AG04450 (cell line): ENCODE data around the gene B4GALT2. TPM values are rescaled to one million over a fixed set of nuclear protein-coding genes. Genes with fewer than 3 reads are reported as not detected.

Source experiments
- CTCF ChIA-PET: fragments of 300-600, 350-600 bp; formaldehyde crosslinking; extraction: SDS; loops from one replicate; lab custom pipeline; 2022; ENCODE audit warnings: antibody characterized with exemption, inconsistent platforms; lab: Charles Lee
- POLR2A ChIA-PET: fragments of 350-600 bp; formaldehyde crosslinking; extraction: SDS; loops from one replicate; lab custom pipeline; 2021; ENCODE audit warnings: antibody characterized with exemption, inconsistent platforms; lab: Yijun Ruan, JAX
- DNase-seq: peaks from one replicate; pipeline ENCODE4 v3.0.0-alpha.2; 2011; ENCODE audit warnings: low read depth, low spot score
- H3K27ac ChIP-seq: one replicate; pipeline ENCODE4 v1.5.1; 2012; ENCODE audit warnings: low read depth, low read length, control low read depth
- H3K27me3 ChIP-seq: one replicate; pipeline ENCODE4 v1.6.0; 2012; ENCODE audit warnings: low read length; ENCODE audit not compliant: control insufficient read depth, insufficient read depth
- H3K4me3 ChIP-seq: 2 replicates; pipeline ENCODE4 v1.5.1; 2011; ENCODE audit warnings: mild to moderate bottlenecking, low read depth, low read length, control low read depth
- H3K9me3 ChIP-seq: 2 replicates; pipeline ENCODE4 v1.5.1; 2012; ENCODE audit warnings: low read length; ENCODE audit not compliant: control insufficient read depth, insufficient read depth
- CTCF ChIP-seq: IDR thresholded peaks from 2 replicates; pipeline ENCODE4 v1.5.1; 2011; ENCODE audit warnings: low read depth, low read length, control low read depth, inconsistent platforms
- polyA plus RNA-seq: library from polyadenylated mRNA; depleted of rRNA; stranded (reverse); fragments of >200 nt; gene quantifications from 2 replicates; pipeline ENCODE4 v1.2.3, GENCODE V29; 2011; rRNA removed

The B4GALT2 gene
- polyA plus RNA-seq, 1 experiment: 39.0 TPM

GRCh38 chr1:44038876-44039657 lies 60.1 kb downstream of the B4GALT2 start:
- POLR2A ChIA-PET: interaction anchor here (0.5 kb wide), 1 partner anchor 19 kb away, joined by 10 read pairs; no protein-coding TSS in a partner anchor
- Histone ChIP-seq H3K27me3 (no peaks in the 10 kb centered on the region), H3K4me3 (no peak overlapping the region), H3K9me3 (no peaks in the 10 kb centered on the region), H3K27ac (no peak overlapping the region)
- CTCF ChIA-PET: interaction anchor here (1.0 to 3.1 kb wide), 2 partner anchors 8 to 34 kb away, joined by 3 to 37 read pairs; no protein-coding TSS in a partner anchor
- TF ChIP-seq CTCF: no peak
- DNase-seq: no peak

- no peak overlapping the region for H3K27ac ChIP-seq
- CTCF ChIA-PET: interaction anchor here (1.2 to 3.1 kb wide), 2 partner anchors 8 to 35 kb away, joined by 3 to 37 read pairs; no protein-coding TSS in a partner anchor
- no peaks in the 10 kb centered on the region for H3K9me3 ChIP-seq
- TF ChIP-seq CTCF: no peak
- H3K27me3 ChIP-seq: no peaks in the 10 kb centered on the region
- POLR2A ChIA-PET: interaction anchor here (1.7 kb wide), 1 partner anchor 9 kb away, joined by 4 read pairs; the partner anchor contains the start of gene SLC6A9
- DNase-seq: no peak
- no peak overlapping the region for H3K4me3 ChIP-seq
Observed at GRCh38 chr1:44040418-44040817, 61.4 kb downstream of the B4GALT2 start.

Other genes starting within 250 kb of the B4GALT2 start
- 0.21 TPM in 1 of 2 replicates, not detected in the other for gene ARTN, start 45.4 kb upstream of the B4GALT2 start, polyA plus RNA-seq
- 11.2 and 16.1 TPM in 2 replicates for gene IPO13, start 32.3 kb upstream of the B4GALT2 start, polyA plus RNA-seq
- 17.9 and 22.2 TPM in 2 replicates for gene DPH2, start 9.2 kb upstream of the B4GALT2 start, polyA plus RNA-seq
- gene ATP6V0B, start 4.2 kb upstream of the B4GALT2 start, polyA plus RNA-seq: 130 and 140 TPM in 2 replicates
- 1.1 and 1.6 TPM in 2 replicates for gene CCDC24, start 12.4 kb downstream of the B4GALT2 start, polyA plus RNA-seq
- 16.3 and 17.3 TPM in 2 replicates for gene SLC6A9, start 52.3 kb downstream of the B4GALT2 start, polyA plus RNA-seq
- gene KLF17, start 139.6 kb downstream of the B4GALT2 start, polyA plus RNA-seq: 0.14 and 0.21 TPM in 2 replicates
- not detected in 2 replicates for gene KLF18, start 162.4 kb downstream of the B4GALT2 start, polyA plus RNA-seq
- 27.0 and 31.5 TPM in 2 replicates for gene DMAP1, start 234.3 kb downstream of the B4GALT2 start, polyA plus RNA-seq